NCI-H2196 (cell line): ENCODE data around the gene RALGPS2.

Experiments
- DNase-seq: peaks from one replicate; lab custom pipeline; 2025; ENCODE audit not compliant: unreplicated experiment; lab: John Stamatoyannopoulos, UW

Gene RALGPS2

DNA sequence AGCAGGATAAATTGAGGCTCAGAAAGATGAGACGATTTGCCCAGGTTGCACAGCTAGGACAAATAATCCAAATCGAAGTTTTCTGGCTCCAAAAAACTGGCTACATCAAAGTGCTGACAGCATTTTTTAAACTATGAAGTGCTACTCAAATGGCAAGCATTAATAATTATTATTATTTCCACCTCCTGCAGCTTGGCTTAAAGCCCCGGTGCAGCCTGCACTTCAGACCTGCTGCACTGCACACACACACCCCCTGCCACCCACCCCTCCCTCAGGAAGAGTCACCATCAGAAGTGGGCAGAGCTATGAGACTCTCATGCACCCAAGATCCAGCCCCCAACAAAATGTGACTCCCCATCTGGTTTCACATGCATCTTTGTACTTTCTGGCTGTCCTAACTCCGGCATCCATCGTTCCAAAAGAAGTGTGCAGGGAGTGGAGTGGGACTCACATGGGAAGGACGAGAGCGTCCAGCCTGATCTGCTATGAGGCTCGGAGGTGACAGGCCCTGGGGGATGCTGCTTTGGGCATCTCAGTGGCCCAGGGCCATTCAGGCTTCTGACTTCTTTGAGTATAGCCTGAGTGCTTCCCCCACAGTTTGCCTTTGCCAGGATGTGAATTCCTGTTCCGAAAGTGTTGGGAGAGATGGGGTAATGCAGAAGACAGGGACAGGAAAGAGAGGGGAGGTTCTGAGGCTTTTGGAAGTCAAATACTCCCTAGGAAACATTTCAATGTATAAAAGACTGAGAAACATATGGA, 235.6 kb downstream of the RALGPS2 start:
- DNase-seq, result no peak

DNA sequence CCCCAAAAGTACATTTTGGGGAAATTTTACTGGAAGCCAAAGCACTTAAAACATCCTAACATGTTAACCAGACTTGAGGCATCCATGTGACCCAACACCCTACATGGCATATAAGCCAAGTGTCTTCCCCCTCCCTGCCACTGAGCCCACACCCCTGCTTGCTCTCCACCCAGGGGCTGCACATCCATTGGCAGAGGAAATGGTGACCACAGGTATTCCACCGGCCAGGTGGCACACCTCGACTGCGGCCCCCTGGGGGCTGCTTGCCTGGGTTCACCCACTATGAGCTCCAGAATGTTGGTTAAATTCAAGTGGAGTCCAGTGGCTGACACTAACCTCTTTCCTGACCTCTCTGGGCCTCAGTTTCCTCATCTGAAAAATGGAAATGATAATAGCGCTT, 236.3 kb downstream of the RALGPS2 start:
- no peak for DNase-seq

DNA sequence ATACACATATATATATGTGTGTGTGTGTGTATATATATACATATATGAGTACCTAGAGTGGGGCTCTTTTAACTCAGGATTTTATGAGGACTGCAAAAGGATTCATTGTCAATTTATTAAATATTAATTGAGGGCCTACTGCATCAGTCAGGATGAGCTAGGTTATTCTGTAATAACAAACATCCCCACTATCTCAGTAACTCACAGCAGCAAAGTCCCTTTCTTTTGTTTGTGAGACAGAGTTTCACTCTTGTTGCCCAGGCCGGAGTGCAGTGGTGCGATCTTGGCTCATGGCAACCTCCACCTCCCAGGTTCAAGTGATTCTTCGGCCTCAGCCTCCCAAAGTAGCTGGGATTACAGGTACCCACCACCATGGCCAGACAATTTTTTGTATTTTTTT, 236.8 kb downstream of the RALGPS2 start:
- DNase-seq, result no peak

DNA sequence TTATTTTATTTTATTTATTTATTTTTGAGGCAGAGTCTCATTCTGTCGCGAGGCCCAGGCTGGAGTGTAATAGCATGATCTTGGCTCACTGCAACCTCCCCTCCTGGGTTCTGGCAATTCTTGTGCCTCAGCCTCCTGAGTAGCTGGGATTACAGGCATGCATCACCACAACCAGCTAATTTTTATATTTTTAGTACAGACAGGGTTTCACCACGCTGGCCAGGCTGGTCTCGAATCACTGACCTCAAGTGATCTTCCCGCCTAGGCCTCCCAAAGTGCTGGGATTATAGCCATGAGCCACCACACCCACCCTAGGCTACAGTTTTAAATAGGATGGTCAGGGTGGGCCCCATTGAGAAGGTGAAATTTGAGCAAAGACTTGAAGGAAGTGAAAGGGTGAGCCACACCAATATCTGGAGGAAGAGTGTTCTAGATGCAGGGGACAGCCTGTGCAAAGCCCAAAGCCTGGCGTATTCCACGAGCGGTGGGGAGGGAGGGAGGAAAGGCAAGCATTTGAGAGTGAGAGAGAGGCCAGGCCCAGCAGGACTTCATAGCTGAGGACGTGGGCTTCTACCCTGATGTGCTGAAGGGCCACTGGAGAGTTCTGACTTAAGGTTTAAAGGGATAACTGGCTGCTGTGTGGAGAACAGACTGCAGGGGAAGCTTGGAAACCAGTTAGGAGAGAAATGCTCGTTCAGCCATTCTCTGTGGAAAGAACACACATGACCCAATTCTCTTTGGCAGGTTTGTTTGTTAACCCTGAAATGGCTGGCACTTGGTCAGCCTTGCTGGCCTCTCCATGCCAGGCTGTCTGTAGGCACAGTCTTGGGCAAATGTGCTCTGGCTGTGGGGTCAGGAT, 238.0 kb downstream of the RALGPS2 start:
- no peak for DNase-seq

DNA sequence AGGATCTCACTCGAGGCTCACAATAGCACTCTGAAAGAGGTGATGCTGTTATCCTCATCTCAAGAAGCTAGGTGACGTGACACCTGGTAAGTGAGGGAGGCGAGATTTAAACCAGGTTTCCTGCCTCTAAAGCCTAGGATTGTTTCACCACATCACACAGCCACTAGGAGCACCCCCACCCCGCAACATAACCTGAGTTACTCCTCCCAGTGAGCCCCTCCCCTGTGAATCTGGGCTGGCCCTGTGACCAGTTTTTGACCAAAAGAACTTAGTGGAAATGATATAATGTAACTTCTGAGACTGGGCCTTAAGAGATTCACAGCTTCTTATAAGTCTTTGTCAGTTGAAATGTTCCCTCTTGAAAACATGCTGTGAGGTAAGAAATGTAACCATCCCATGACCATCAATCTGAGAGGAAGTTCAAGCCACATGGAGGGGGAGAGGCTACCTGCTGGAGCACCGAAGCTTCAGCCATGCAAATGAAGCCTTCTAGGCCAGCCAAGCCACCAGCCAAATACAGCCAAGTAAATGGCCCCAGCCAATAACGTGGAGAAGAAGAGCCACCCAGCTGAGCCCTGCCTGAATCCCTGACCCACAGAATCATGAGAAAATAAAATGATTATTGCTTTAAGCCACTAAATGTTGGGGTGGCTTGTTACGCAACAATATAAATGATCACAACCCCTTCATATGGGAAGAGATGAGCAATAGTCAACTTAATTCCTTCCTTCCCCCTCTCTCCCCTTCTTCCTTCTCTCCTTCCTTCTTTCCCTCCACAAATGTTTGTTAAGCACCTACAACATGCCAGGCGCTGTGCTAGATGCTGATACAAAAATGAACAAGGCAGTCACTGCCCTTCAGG, 239.7 kb downstream of the RALGPS2 start:
- no peak for DNase-seq

- DNase-seq, result no peak
These were observed 241.3 kb downstream of the RALGPS2 start for GRCh38 chr1:178966312-178966711.

DNA sequence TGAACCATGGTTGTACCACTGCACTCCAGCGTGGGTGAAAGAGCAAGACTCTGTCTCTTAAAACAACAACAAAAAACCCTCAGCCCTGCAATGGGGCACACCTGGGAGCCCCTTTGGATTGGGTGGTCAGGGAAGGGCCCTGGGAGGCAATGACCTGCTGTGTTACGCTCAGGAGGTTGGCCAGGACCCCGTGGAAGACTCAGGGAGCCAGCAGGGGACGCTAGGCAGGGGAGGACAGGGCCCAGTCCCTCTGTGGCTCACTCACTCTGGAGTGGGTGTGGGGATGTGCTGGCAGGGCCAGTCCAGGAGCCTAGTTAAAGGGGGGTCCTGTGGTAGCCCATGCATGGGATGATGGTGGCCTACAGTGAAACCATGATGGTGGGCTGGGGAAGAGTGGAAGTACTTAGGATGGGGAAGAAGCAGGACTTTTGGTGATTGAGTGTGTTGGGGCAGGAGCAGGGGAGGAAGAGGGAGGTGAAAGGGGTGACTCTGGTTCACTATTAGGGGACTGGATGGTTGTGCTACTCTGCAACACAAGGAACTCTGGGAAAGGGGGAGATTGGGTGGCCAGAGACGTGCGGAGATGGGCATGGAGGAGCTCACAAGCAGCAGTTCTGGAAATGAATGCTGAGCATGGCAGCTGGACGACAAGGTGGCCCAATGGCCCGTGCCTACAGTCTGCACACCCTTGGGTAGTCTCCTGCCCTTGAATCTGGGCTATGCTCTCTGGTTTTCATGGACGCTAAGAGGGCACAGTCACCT, 244.4 kb downstream of the RALGPS2 start:
- no peak for DNase-seq

- no peak for DNase-seq
These were observed 245.1 kb downstream of the RALGPS2 start for GRCh38 chr1:178970184-178970583.
